Activated naive CD4-positive, alpha-beta T cell treated with anti-CD3 and anti-CD28 coated beads, Interleukin-2, amount 50 U/mL, for 24 hours (primary cell): Measurements from ENCODE around the gene WNT2B.
A peak's percentile ranks its signal among the peaks of the same experiment; 100 is the strongest.

Experiments
- H3K27ac Mint-ChIP-seq: one replicate; pipeline ENCODE4 v1.8.0; 2021; ENCODE audit warnings: mild to moderate bottlenecking, mixed read lengths
- H3K27me3 Mint-ChIP-seq: one replicate; pipeline ENCODE4 v1.8.0; 2021; ENCODE audit warnings: mixed read lengths
- H3K36me3 Mint-ChIP-seq: one replicate; pipeline ENCODE4 v1.8.0; 2021; ENCODE audit warnings: mixed read lengths
- H3K4me1 Mint-ChIP-seq: one replicate; pipeline ENCODE4 v1.8.0; 2021; ENCODE audit warnings: mixed read lengths
- H3K4me3 Mint-ChIP-seq: one replicate; pipeline ENCODE4 v1.8.0; 2021; ENCODE audit warnings: mild to moderate bottlenecking, mixed read lengths
- H3K9me3 Mint-ChIP-seq: one replicate; pipeline ENCODE4 v1.8.0; 2021; ENCODE audit warnings: mixed read lengths

Gene WNT2B

GRCh38 chr1:112493351-112493750 is 15.4 kb upstream of the WNT2B start:
- H3K4me1 Mint-ChIP-seq: no peaks in the 10 kb centered on the region
- no peak overlapping the region for H3K4me3 Mint-ChIP-seq
- H3K27me3 Mint-ChIP-seq: peaks cover 20% of the 10 kb centered on the region
- no peaks in the 10 kb centered on the region for H3K36me3 Mint-ChIP-seq
- no peak overlapping the region for H3K27ac Mint-ChIP-seq
- H3K9me3 Mint-ChIP-seq: no peaks in the 10 kb centered on the region

GRCh38 chr1:112496290-112496689 is 12.5 kb upstream of the WNT2B start:
- Mint-ChIP-seq H3K4me3 (no peak overlapping the region), H3K27me3 (peaks cover 25% of the 10 kb centered on the region), H3K9me3 (no peaks in the 10 kb centered on the region), H3K4me1 (no peaks in the 10 kb centered on the region), H3K36me3 (no peaks in the 10 kb centered on the region), H3K27ac (no peak overlapping the region)

GRCh38 chr1:112501810-112502641 is 6.7 kb upstream of the WNT2B start:
- Mint-ChIP-seq H3K4me3 (peak overlapping the region; percentile 80), H3K36me3 (no peaks in the 10 kb centered on the region), H3K9me3 (no peaks in the 10 kb centered on the region), H3K27me3 (peaks cover 42% of the 10 kb centered on the region), H3K27ac (no peak overlapping the region), H3K4me1 (peaks cover 10% of the 10 kb centered on the region)

- Mint-ChIP-seq H3K4me1 (peaks cover 18% of the 10 kb centered on the region), H3K36me3 (no peaks in the 10 kb centered on the region), H3K27ac (no peak overlapping the region), H3K27me3 (peaks cover 40% of the 10 kb centered on the region), H3K4me3 (peak overlapping the region; percentile 31), H3K9me3 (no peaks in the 10 kb centered on the region)
Observed at GRCh38 chr1:112502826-112503225, 5.9 kb upstream of the WNT2B start.

- Mint-ChIP-seq H3K36me3 (no peaks in the 10 kb centered on the region), H3K27ac (no peak overlapping the region), H3K4me1 (peaks cover 24% of the 10 kb centered on the region), H3K27me3 (peaks cover 36% of the 10 kb centered on the region), H3K9me3 (no peaks in the 10 kb centered on the region), H3K4me3 (no peak overlapping the region)
Observed at GRCh38 chr1:112504001-112504660, 4.6 kb upstream of the WNT2B start.

GRCh38 chr1:112504661-112505399 is 3.9 kb upstream of the WNT2B start:
- Mint-ChIP-seq H3K36me3 (no peaks in the 10 kb centered on the region), H3K27me3 (peaks cover 31% of the 10 kb centered on the region), H3K4me1 (peaks cover 24% of the 10 kb centered on the region), H3K27ac (no peak overlapping the region), H3K4me3 (no peak overlapping the region), H3K9me3 (no peaks in the 10 kb centered on the region)

GRCh38 chr1:112505400-112505785 is 3.4 kb upstream of the WNT2B start:
- Mint-ChIP-seq H3K4me1 (peaks cover 24% of the 10 kb centered on the region), H3K4me3 (no peak overlapping the region), H3K27me3 (peaks cover 31% of the 10 kb centered on the region), H3K9me3 (no peaks in the 10 kb centered on the region), H3K36me3 (no peaks in the 10 kb centered on the region), H3K27ac (no peak overlapping the region)

GRCh38 chr1:112505878-112506277 is 2.9 kb upstream of the WNT2B start:
- Mint-ChIP-seq H3K36me3 (no peaks in the 10 kb centered on the region), H3K9me3 (no peaks in the 10 kb centered on the region), H3K27me3 (peaks cover 30% of the 10 kb centered on the region), H3K4me1 (peaks cover 24% of the 10 kb centered on the region), H3K27ac (no peak overlapping the region), H3K4me3 (no peak overlapping the region)

- H3K4me3 Mint-ChIP-seq: no peak overlapping the region
- H3K27ac Mint-ChIP-seq: no peak overlapping the region
- peaks cover 27% of the 10 kb centered on the region for H3K27me3 Mint-ChIP-seq
- H3K9me3 Mint-ChIP-seq: no peaks in the 10 kb centered on the region
- no peaks in the 10 kb centered on the region for H3K36me3 Mint-ChIP-seq
- peaks cover 24% of the 10 kb centered on the region for H3K4me1 Mint-ChIP-seq
Observed at GRCh38 chr1:112506306-112506705, 2.5 kb upstream of the WNT2B start.

GRCh38 chr1:112506731-112507130 is 2.0 kb upstream of the WNT2B start:
- H3K36me3 Mint-ChIP-seq: no peaks in the 10 kb centered on the region
- peaks cover 26% of the 10 kb centered on the region for H3K27me3 Mint-ChIP-seq
- peaks cover 21% of the 10 kb centered on the region for H3K4me1 Mint-ChIP-seq
- H3K9me3 Mint-ChIP-seq: no peaks in the 10 kb centered on the region
- no peak overlapping the region for H3K4me3 Mint-ChIP-seq
- no peak overlapping the region for H3K27ac Mint-ChIP-seq

GRCh38 chr1:112507336-112507735 is 1.4 kb upstream of the WNT2B start:
- H3K36me3 Mint-ChIP-seq: no peaks in the 10 kb centered on the region
- peak overlapping the region; percentile 48 for H3K27ac Mint-ChIP-seq
- peaks cover 24% of the 10 kb centered on the region for H3K27me3 Mint-ChIP-seq
- H3K9me3 Mint-ChIP-seq: no peaks in the 10 kb centered on the region
- H3K4me1 Mint-ChIP-seq: peaks cover 18% of the 10 kb centered on the region
- peak overlapping the region; percentile 82 for H3K4me3 Mint-ChIP-seq

- Mint-ChIP-seq H3K9me3 (no peaks in the 10 kb centered on the region), H3K4me1 (peaks cover 17% of the 10 kb centered on the region), H3K27me3 (peaks cover 18% of the 10 kb centered on the region), H3K27ac (no peak overlapping the region), H3K36me3 (no peaks in the 10 kb centered on the region), H3K4me3 (peak overlapping the region; percentile 82)
Observed at GRCh38 chr1:112507921-112508277, 866 bp upstream of the WNT2B start.

- Mint-ChIP-seq H3K4me1 (peaks cover 17% of the 10 kb centered on the region), H3K36me3 (no peaks in the 10 kb centered on the region), H3K27ac (no peak overlapping the region), H3K27me3 (peaks cover 9% of the 10 kb centered on the region), H3K9me3 (no peaks in the 10 kb centered on the region), H3K4me3 (peak overlapping the region; percentile 53)
Observed at GRCh38 chr1:112509005-112509659, 367 bp downstream of the WNT2B start.

GRCh38 chr1:112509660-112510178 is 954 bp downstream of the WNT2B start:
- H3K9me3 Mint-ChIP-seq: no peaks in the 10 kb centered on the region
- peaks cover 17% of the 10 kb centered on the region for H3K4me1 Mint-ChIP-seq
- H3K27me3 Mint-ChIP-seq: peaks cover 8% of the 10 kb centered on the region
- no peak overlapping the region for H3K27ac Mint-ChIP-seq
- no peaks in the 10 kb centered on the region for H3K36me3 Mint-ChIP-seq
- peak overlapping the region; percentile 53 for H3K4me3 Mint-ChIP-seq

- Mint-ChIP-seq H3K9me3 (no peaks in the 10 kb centered on the region), H3K4me3 (no peak overlapping the region), H3K36me3 (no peaks in the 10 kb centered on the region), H3K27ac (no peak overlapping the region), H3K27me3 (peaks cover 5% of the 10 kb centered on the region), H3K4me1 (peaks cover 17% of the 10 kb centered on the region)
Observed at GRCh38 chr1:112510340-112510739, 1.6 kb downstream of the WNT2B start.
